A549 (cell line): ENCODE results near the gene MUC5AC.

ENCODE experiments used
- CHD2 ChIP-seq: fragments of 150-350 bp; IDR thresholded peaks from 2 replicates; pipeline ENCODE4 v1.6.1; 2014; ENCODE audit warnings: low read length; ENCODE audit not compliant: partially characterized antibody
- CTCF ChIP-seq: fragments of >200 bp; sonication (Bioruptor Twin); formaldehyde crosslinking; IDR thresholded peaks from 3 replicates; pipeline ENCODE4 v1.5.1; 2016
- E2F6 ChIP-seq: IDR thresholded peaks from 2 replicates; pipeline ENCODE4 v1.6.1; 2012; ENCODE audit warnings: low read depth, borderline replicate concordance

- no peak for TF ChIP-seq E2F6
- TF ChIP-seq CTCF = no peak
- no peak for TF ChIP-seq CHD2
These were observed 49.8 kb downstream of the MUC5AC start for GRCh38 chr11:1207401-1208143.
